Sigmoid colon (tissue), 7 donors: ENCODE measurements around the gene KCNH8. TPM values are rescaled to one million over a fixed set of nuclear protein-coding genes. Genes with fewer than 3 reads are reported as not detected.

Experiments
- DNase-seq: peaks from one replicate; pipeline ENCODE4 v3.0.0-alpha.2; 2019
- H3K27ac ChIP-seq, 4 donors: fragments of 200-600 bp; sonication (generic); one replicate each; pipeline ENCODE4 v1.5.1; 2016 to 2019; ENCODE audit warnings: mild to moderate bottlenecking in 1 of 4
- H3K27me3 ChIP-seq, 3 donors: fragments of 200-600 bp; sonication (generic); one replicate each; pipeline ENCODE4 v1.5.1; 2019; ENCODE audit warnings: mild to moderate bottlenecking in 1 of 3
- H3K36me3 ChIP-seq, 4 donors: fragments of 200-600 bp; sonication (generic); one replicate each; pipeline ENCODE4 v1.5.1; 2016 to 2019
- H3K4me1 ChIP-seq, 4 donors: fragments of 200-600 bp; sonication (generic); one replicate each; pipeline ENCODE4 v1.5.1; 2017 to 2019
- H3K4me3 ChIP-seq, 4 donors: fragments of 200-600 bp; sonication (generic); one replicate each; pipeline ENCODE4 v1.5.1; 2017 to 2019; ENCODE audit warnings: mild to moderate bottlenecking in 2 of 4, moderate library complexity in 1 of 4
- H3K9me3 ChIP-seq, 4 donors: fragments of 200-600 bp in 3 of 4; sonication (generic) in 3 of 4; one replicate each; pipeline versions ENCODE4 v1.5.1 to v1.6.1; 2013 to 2019
- EP300 ChIP-seq, 4 donors: sonication (generic); formaldehyde crosslinking; IDR thresholded peaks; one replicate each; pipeline ENCODE4 v1.6.1; 2017; ENCODE audit warnings: antibody characterized with exemption in 4 of 4
- POLR2A ChIP-seq, 2 donors: fragments of 450-650 bp; IDR thresholded peaks; one replicate each; pipeline ENCODE4 v1.6.1; 2016; ENCODE audit warnings: antibody characterized with exemption in 2 of 2, mild to moderate bottlenecking in 2 of 2, moderate library complexity in 2 of 2
- POLR2AphosphoS5 ChIP-seq, 4 donors: sonication (generic); formaldehyde crosslinking; IDR thresholded peaks; one replicate each; pipeline ENCODE4 v1.6.1; 2017; ENCODE audit warnings: antibody characterized with exemption in 4 of 4
- WGBS, 2 donors: extraction: QIAGEN DNeasy Blood & Tissue Kit; methylation state at CpG; one replicate each; pipeline ENCODE4 v1.1.7; 2013; 5-methylcytosine and 5-hydroxymethylcytosine counted together
- intact Hi-C: fragments of 100-400 bp; cut with DNase I; formaldehyde crosslinking; loops from one replicate; pipeline ENCODE4 v1.15.1; 2023
- polyA plus RNA-seq, 3 donors: library from polyadenylated mRNA; stranded (reverse); fragments of 200-250 nt; gene quantifications; one replicate each; pipeline ENCODE4 v1.2.3, GENCODE V29; 2013
- total RNA-seq, 4 donors: library from RNA; depleted of rRNA; stranded (reverse); fragments of >200 nt; gene quantifications; one replicate each; pipeline ENCODE4 v1.1.0, GENCODE V29; 2016
- TF ChIP-seq, protein P1 (sequence below), 4 experiments: fragments of 450-650 bp in 3 of 4; fragments of 200-600 bp in 1 of 4; IDR thresholded peaks; one replicate each; pipeline ENCODE4 v1.5.1; 2016 to 2019; ENCODE audit warnings: antibody characterized with exemption in 4 of 4, mild to moderate bottlenecking in 3 of 4, moderate library complexity in 2 of 4
- donor health status: healthy with polysubstance abuse.
- donor health status: Bipolar disorder and iron deficiency.
- donor health status: healthy.

Gene KCNH8
- total and polyA plus RNA-seq, 7 donors = 0.23 to 1.1 (median 0.66) TPM

DNA sequence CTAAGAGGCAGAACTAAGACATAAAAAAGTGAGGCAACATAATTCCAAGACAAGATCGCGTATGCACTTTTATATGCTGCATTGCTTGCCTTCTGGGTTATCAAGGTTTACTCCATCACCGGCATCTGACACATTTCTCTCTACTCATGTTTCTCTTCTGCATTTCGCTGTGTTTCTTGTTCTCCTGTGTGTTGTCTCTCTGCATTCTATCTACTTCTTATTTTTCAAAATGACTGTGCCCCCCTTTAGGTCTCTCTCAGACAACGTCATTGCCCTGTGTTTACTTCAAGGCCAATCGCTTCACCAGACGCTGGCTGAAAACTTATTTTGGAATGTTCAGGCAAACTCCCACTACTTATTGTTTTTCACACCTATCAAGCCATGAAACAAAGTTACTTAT, 280.4 kb downstream of the KCNH8 start:
- H3K27ac ChIP-seq = no peak overlapping the region
- WGBS, 2 donors = 88 to 94% methylated on average over 7 of the region's 7 CpGs
- no peak overlapping the region for H3K4me3 ChIP-seq
- H3K4me1 ChIP-seq = peaks cover 0 to 20% (median 14%) of the 10 kb centered on the region in 4 donors
- no peaks in the 10 kb centered on the region for H3K9me3 ChIP-seq
- no peak for DNase-seq
- no peaks in the 10 kb centered on the region for H3K27me3 ChIP-seq
- TF ChIP-seq EP300 (IDR thresholded peaks at IDR 0.05) (no peak), POLR2A (IDR thresholded peaks at IDR 0.05) (no peak), POLR2AphosphoS5 (IDR thresholded peaks at IDR 0.05) (no peak)
- TF ChIP-seq, protein P1, sequence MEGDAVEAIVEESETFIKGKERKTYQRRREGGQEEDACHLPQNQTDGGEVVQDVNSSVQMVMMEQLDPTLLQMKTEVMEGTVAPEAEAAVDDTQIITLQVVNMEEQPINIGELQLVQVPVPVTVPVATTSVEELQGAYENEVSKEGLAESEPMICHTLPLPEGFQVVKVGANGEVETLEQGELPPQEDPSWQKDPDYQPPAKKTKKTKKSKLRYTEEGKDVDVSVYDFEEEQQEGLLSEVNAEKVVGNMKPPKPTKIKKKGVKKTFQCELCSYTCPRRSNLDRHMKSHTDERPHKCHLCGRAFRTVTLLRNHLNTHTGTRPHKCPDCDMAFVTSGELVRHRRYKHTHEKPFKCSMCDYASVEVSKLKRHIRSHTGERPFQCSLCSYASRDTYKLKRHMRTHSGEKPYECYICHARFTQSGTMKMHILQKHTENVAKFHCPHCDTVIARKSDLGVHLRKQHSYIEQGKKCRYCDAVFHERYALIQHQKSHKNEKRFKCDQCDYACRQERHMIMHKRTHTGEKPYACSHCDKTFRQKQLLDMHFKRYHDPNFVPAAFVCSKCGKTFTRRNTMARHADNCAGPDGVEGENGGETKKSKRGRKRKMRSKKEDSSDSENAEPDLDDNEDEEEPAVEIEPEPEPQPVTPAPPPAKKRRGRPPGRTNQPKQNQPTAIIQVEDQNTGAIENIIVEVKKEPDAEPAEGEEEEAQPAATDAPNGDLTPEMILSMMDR (IDR thresholded peaks at IDR 0.05) = no peak
- H3K36me3 ChIP-seq = no peaks in the 10 kb centered on the region
- intact Hi-C loops = no loop called here

DNA sequence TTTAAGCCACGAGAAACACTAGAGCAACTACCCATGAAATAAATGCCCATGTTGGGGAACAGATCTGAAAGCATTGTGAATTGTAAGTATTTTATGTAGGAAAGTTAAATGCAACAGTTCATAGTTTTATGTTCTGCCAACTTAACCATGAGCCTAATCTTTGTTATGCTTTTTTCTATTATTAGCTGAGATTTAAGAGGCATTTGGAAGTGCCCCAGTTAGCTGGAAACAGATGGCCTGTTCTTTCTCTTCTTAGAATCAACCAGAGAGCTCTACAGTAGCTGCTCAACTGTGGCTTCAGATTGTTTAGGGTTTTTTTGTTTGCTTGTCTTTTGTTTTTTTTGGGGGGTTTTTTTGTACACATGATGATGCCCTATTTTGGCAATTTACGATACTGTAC, 284.4 kb downstream of the KCNH8 start:
- Histone ChIP-seq H3K9me3 (no peaks in the 10 kb centered on the region), H3K27me3 (no peaks in the 10 kb centered on the region), H3K4me3 (no peak overlapping the region), H3K36me3 (no peaks in the 10 kb centered on the region), H3K4me1 (peaks cover 0 to 28% (median 15%) of the 10 kb centered on the region in 4 donors), H3K27ac (peak overlapping the region in 1 of 4 donors; percentile 24)
- intact Hi-C loops = no loop called here
- 78 to 85% methylated on average over 2 of the region's 2 CpGs for WGBS, 2 donors
- TF ChIP-seq, protein P1 (IDR thresholded peaks at IDR 0.05) = no peak
- TF ChIP-seq EP300 (IDR thresholded peaks at IDR 0.05) = peak in 1 of 4 donors; percentile 32
- TF ChIP-seq POLR2AphosphoS5 (IDR thresholded peaks at IDR 0.05) = peak in 2 of 4 donors; percentile 27 to 35
- no peak for DNase-seq

DNA sequence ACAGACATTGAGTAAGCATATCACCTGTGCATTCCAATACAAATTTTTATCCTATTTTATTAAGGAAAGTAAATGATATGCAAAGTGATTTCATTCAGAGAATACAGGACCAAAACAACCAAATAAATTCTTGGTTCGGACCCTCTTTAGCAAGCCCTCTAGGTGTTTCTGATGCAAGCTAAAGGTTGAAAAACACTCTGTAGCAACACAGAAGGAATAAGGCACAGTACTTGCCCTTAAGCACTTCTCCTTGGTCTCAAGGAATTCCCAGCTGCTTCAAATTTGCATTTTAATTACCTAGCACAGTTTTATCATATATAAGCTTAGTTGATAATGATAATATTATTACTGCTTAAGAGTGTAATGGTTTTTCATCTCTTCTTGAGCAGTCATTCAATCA, 288.4 kb downstream of the KCNH8 start:
- no peak for DNase-seq
- Histone ChIP-seq H3K27ac (no peak overlapping the region), H3K36me3 (no peaks in the 10 kb centered on the region), H3K4me1 (peaks cover 0 to 30% (median 15%) of the 10 kb centered on the region in 4 donors), H3K4me3 (no peak overlapping the region), H3K27me3 (no peaks in the 10 kb centered on the region), H3K9me3 (no peaks in the 10 kb centered on the region)
- TF ChIP-seq POLR2AphosphoS5 (IDR thresholded peaks at IDR 0.05) (no peak), EP300 (IDR thresholded peaks at IDR 0.05) (no peak), POLR2A (IDR thresholded peaks at IDR 0.05) (no peak)
- TF ChIP-seq, protein P1 (IDR thresholded peaks at IDR 0.05) = no peak
- intact Hi-C loops = no loop called here
- WGBS, 2 donors = 95 to 96% methylated on average over 1 of the region's 1 CpG

DNA sequence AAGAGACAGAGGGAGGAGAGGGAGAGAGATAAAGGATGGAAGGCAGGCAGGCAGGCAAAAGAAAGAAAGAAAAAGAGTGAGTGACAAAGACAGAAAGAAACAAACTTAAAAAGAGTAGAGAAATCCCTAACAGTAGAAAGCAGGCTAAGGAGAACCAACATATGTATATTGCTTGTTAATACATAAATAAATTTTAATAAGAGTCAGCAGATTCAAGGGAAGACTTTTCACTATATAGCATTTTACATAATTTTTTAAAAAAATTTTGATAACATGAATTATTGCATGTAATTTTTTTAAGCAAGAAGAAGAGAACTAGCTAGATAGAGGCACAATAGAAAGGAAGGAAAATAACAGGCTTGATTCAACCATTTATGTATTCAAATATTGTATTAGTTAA, 291.6 kb downstream of the KCNH8 start:
- Histone ChIP-seq H3K4me1 (peaks cover 0 to 6% (median 0%) of the 10 kb centered on the region in 4 donors), H3K4me3 (no peak overlapping the region), H3K36me3 (no peaks in the 10 kb centered on the region), H3K9me3 (no peaks in the 10 kb centered on the region), H3K27me3 (no peaks in the 10 kb centered on the region), H3K27ac (no peak overlapping the region)
- no peak for TF ChIP-seq EP300 (IDR thresholded peaks at IDR 0.05)
- TF ChIP-seq POLR2AphosphoS5 (IDR thresholded peaks at IDR 0.05) = no peak
- no peak for DNase-seq
- intact Hi-C loops = no loop called here

DNA sequence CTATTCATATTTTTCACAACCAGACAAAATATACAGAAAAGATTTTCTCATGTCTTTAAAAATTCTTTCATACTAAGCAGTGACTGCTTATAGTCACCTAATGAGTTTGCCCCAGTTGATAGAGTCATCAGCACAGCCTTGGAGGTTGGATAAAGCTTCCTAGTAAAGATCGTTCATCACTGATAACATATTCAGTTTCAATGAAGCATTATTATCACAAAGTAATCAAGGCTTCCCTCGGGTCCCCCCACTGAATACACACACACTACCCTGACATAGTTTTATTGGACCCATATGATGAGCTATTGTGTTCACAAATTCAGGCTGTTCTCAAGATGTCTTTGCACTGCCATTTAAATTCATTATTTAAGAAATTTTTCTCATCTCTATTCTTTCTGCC, 297.8 kb downstream of the KCNH8 start:
- Histone ChIP-seq H3K4me1 (peaks cover 0 to 6% (median 0%) of the 10 kb centered on the region in 4 donors), H3K4me3 (no peak overlapping the region), H3K27ac (no peak overlapping the region), H3K27me3 (no peaks in the 10 kb centered on the region), H3K36me3 (no peaks in the 10 kb centered on the region), H3K9me3 (no peaks in the 10 kb centered on the region)
- 40 to 66% methylated on average over 2 of the region's 2 CpGs for WGBS, 2 donors
- intact Hi-C loops = no loop called here
- no peak for TF ChIP-seq POLR2AphosphoS5 (IDR thresholded peaks at IDR 0.05)
- no peak for TF ChIP-seq EP300 (IDR thresholded peaks at IDR 0.05)
- DNase-seq = no peak

DNA sequence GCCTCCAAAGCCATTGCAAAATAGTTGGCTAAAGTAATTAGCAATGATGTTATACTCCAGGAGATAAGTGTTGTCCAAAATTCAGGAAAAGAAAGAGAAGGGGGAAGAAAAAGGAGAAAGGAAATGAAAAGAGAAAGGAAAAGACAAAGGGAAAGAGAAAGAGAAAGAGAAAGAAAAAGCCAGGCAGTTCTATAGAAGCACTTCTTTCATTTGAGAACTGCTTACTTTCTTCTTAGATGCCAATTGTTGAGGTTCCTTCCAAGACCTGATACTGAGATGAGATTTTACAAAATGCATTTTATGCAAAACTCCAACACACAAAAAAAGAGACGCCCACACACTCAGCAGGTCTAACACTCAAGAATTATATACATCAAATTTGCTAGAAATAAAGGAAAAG, 298.4 kb downstream of the KCNH8 start:
- Histone ChIP-seq H3K9me3 (no peaks in the 10 kb centered on the region), H3K4me1 (peaks cover 0 to 5% (median 0%) of the 10 kb centered on the region in 4 donors), H3K4me3 (no peak overlapping the region), H3K36me3 (no peaks in the 10 kb centered on the region), H3K27ac (no peak overlapping the region), H3K27me3 (no peaks in the 10 kb centered on the region)
- intact Hi-C loops = no loop called here
- TF ChIP-seq, protein P1 (IDR thresholded peaks at IDR 0.05) = no peak
- TF ChIP-seq POLR2AphosphoS5 (IDR thresholded peaks at IDR 0.05) (no peak), EP300 (IDR thresholded peaks at IDR 0.05) (no peak), POLR2A (IDR thresholded peaks at IDR 0.05) (no peak)
- 88 to 92% methylated on average over 1 of the region's 1 CpG for WGBS, 2 donors
- DNase-seq = no peak
